A673 (cell line): ENCODE results near the gene ADAM29.

Experiments
- CTCF ChIP-seq: fragments of 300-800, 200-600 bp; sonication (generic); conservative IDR thresholded peaks from 2 replicates; pipeline ENCODE4 v1.5.1; 2017; ENCODE audit warnings: low read depth, mild to moderate bottlenecking, antibody characterized with exemption, low read length, moderate library complexity, mixed read lengths
- EZH2 ChIP-seq: fragments of 200-600 bp; sonication (generic); IDR thresholded peaks from 2 replicates; pipeline ENCODE4 v1.6.1; 2017; ENCODE audit warnings: borderline replicate concordance, low read depth, mild to moderate bottlenecking, mixed read lengths, antibody characterized with exemption, low read length; ENCODE audit not compliant: poor library complexity, severe bottlenecking

GRCh38 chr4:174993916-174994315 is 75.8 kb downstream of the ADAM29 start:
- TF ChIP-seq CTCF: no peak
- no peak for TF ChIP-seq EZH2
